ENCODE measurements around the gene XAGE2.

DNA sequence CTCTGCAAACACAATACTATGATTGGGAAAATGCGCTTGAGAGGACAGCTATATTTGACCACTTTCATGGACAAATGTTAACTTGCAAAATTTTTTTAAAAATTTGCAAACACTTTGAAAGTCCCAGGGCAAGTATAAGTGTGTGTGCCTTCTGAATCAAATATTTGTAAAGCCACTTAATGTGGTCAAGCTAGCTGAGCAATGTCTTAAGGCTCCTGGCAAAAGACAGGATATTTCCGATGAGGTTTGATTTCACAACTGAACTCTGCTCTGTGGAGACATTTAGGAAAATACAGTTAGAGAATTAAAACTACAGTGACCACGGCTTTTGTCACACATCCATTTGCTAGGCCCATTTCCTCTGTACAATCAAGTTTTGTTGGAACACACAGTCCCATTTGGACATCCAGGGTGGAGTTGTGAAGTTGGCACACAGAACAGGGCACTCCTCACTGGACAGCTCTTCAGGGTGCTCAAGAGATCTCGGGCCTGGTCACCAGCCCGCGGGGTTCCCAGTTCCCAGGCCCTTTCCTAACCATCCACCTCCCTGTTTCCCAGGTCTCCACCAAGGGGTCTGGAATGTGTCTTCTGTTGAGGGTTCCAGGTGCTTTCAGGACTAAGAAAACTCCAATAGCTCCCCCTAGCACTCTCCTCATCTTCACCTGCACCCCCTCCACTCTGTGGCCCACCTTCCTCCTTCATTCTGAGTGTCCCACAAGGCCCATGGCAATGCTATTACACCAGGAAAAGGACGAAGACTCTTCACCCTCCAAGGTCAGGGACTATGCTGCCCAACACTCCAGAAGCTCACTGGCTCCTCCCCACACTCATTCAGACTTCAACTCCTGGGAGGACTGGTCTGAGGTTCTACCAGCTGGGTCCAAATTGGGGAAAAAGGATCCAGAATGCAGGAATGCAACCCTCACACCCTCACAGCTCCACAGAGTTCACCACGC lies 41.9 kb downstream of the XAGE2 start:
- TF ChIP-seq, protein P1, sequence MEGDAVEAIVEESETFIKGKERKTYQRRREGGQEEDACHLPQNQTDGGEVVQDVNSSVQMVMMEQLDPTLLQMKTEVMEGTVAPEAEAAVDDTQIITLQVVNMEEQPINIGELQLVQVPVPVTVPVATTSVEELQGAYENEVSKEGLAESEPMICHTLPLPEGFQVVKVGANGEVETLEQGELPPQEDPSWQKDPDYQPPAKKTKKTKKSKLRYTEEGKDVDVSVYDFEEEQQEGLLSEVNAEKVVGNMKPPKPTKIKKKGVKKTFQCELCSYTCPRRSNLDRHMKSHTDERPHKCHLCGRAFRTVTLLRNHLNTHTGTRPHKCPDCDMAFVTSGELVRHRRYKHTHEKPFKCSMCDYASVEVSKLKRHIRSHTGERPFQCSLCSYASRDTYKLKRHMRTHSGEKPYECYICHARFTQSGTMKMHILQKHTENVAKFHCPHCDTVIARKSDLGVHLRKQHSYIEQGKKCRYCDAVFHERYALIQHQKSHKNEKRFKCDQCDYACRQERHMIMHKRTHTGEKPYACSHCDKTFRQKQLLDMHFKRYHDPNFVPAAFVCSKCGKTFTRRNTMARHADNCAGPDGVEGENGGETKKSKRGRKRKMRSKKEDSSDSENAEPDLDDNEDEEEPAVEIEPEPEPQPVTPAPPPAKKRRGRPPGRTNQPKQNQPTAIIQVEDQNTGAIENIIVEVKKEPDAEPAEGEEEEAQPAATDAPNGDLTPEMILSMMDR (IDR thresholded peaks at IDR 0.05) = no peak
- TF ChIP-seq POLR2AphosphoS5 (IDR thresholded peaks at IDR 0.05) = no peak
- no peak for TF ChIP-seq POLR2A (IDR thresholded peaks at IDR 0.05; ENCODE audit: low read depth)
- no peak for TF ChIP-seq EP300 (IDR thresholded peaks at IDR 0.05)
